Muscle of back (tissue), 11 donors: Measurements from ENCODE around the gene FRAS1. TPM values are rescaled to one million over a fixed set of nuclear protein-coding genes. Genes with fewer than 3 reads are reported as not detected.
"Not testable (repeated sequence)": the region's sequence is repeated elsewhere in the genome, so short reads cannot be mapped to it uniquely, and the experiment has no call there.

Experiments
- DNase-seq, 3 donors: peaks; one replicate each; pipeline versions ENCODE4 v3.0.0 to v3.0.0-alpha.2; 2013
- polyA plus RNA-seq, 10 donors: library from polyadenylated mRNA; unstranded; fragments of 120-200 nt; gene quantifications; one replicate each; pipeline ENCODE4 v1.2.1, GENCODE V29; 2013; ENCODE audit not compliant: insufficient read length in 10 of 10

FRAS1 gene
- polyA plus RNA-seq, 10 donors: 3.6 to 14.0 (median 7.2) TPM

- no peak for DNase-seq
Observed at GRCh38 chr4:78545275-78546246, 488.4 kb downstream of the FRAS1 start.

DNA sequence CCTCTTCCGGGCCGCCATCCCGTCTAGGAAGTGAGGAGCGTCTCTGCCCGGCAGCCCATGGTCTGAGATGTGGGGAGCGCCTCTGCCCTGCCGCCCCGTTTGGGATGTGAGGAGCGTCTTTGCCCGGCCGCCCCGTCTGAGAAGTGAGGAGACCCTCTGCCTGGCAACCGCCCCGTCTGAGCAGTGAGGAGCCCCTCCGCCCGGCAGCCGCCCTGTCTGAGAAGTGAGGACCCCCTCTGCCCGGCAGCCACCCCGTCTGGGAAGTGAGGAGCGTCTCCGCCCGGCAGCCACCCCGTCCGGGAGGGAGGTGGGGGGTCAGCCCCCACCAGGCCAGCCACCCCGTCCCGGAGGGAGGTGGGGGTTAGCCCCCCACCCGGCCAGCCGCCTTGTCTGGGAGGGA lies 490.8 kb downstream of the FRAS1 start:
- DNase-seq: not testable (repeated sequence)

- not testable (repeated sequence) for DNase-seq
Observed at GRCh38 chr4:78548889-78549288, 491.8 kb downstream of the FRAS1 start.

GRCh38 chr4:78551420-78552351 lies 494.6 kb downstream of the FRAS1 start, which contains the start of gene ANXA3:
Gene ANXA3, plus strand, starts transcription at chr4:78551770. Its CDS starts 2,704 bp downstream, at chr4:78554474.
- DNase-seq: peak in 2 of 3 donors; percentile 20 to 63

DNA sequence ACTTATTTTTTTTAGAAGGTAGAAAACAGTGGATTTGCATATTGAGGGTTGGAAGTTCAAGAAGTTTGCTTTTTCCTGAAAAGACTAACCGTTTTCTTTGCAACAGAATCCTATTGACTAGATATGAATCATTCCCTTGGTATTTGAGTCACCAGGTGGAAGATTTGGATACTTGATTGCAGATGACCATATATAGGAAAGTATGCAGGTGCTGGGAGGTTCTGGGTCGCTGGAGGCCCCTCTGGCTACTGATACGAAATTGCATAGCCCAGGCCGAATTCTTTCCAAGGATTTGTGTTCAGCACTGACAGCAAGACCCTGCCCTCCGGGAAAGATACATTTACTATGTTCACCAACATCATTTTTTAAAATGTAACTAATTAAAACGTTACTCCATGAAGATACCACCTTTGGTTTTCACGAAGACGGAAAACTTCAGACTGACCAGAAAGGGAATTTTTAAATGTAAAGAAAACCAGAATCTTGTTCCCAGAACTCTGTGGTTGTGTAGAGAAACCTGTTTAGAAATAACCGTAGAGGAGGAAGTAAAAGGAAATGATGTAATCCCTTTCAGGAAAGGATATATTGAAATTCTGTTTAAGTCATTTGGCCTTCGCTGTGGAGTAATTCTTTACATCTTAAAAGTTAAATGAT lies 495.4 kb downstream of the FRAS1 start:
- DNase-seq: peak in 1 of 3 donors; percentile 10

- DNase-seq: no peak
Observed at GRCh38 chr4:78553043-78553396, 495.9 kb downstream of the FRAS1 start.

DNA sequence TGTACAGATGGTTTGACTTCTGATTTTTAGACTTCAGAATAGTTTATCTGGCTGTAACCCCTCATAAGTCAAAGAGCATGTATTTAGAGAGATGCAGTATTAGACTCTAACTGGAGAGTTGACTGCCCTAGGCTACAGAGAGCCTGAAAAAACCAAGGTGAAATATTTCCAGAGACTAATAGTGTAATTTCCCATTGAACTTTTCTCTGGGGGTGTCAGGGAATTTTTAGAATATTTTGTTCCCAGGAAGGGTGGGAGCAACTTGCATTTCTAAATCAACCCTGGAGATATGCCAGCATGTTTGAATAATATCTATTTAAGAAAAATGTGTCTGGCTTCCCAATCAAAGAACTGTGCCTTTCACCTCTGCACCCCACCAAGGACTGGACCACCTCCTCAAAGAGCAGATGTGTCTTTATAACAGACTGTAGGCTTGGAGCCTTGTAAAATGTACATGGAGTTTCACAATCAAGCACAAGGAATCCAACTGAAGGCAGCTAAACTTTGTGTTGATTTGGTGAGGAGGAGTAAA lies 496.5 kb downstream of the FRAS1 start:
- DNase-seq: no peak

- DNase-seq: no peak
Observed at GRCh38 chr4:78556665-78557064, 499.5 kb downstream of the FRAS1 start.

DNA sequence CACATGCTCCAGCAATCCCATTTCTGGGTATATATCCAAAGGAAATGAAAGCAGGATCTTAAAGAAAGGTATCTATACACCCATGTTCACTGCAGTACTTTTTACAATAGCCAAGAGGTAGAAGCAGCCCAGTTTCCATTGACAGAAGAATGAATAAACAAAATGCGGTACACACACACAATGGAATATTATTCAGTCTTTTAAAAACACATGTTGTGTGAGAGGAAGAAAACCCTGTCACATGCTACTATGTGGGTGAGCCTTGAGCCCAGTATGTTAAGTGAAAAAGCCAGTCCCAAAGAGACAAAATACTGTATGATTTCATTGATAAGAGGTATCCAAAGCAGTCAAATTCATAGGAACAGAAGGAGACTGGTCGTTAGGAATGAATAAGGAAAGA lies 500.7 kb downstream of the FRAS1 start:
- no peak for DNase-seq

DNA sequence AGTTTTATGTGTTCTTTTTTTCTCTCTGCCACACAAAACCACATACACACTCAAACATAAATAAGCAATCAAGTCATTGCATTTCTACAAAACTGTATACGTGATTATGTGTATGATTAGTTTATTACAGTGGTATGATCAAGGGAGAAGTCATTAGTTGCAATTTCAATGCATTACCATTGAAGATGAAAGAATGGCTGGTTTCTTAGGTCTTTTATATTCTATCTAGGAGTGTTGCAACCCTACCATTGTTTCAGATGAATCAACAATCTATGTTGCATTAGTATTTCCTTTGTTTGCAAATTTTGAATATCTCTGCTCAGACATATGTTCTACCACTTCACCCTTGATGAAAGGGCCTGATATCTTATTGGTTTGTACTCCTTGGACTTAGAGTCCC lies 501.3 kb downstream of the FRAS1 start:
- no peak for DNase-seq

DNA sequence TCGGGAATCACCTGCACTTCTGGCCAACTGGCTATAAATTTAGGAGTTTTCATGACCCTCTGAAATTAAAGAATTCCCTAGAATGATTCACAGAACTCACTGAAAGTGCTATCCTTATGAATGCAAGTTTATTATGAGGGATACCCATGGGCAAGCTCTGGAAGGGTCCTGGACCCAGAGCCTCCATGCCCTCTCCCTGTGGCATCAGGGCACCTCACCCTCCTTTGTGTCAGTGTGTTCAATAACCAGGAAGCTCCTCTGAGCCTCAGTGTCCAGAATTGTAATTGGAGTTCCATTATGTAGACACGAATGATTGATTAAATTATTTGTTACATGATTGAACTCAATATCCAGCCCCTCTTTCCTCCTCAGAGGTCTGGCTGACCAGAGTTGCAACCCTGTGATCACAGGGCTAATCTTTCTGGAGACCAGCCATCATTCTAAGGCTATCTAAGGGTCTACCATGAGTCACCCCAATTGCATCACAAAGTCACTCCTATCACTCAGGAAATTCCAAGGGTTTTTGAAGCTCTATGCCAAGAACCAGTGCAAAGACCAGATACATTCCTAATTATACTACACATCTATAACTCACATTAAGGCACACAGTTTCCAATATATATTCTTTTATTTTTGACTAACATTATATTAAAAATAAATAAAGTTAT lies 503.3 kb downstream of the FRAS1 start:
- peak in 1 of 3 donors; percentile 76 for DNase-seq

GRCh38 chr4:78561677-78562076 lies 504.6 kb downstream of the FRAS1 start:
- peak; percentile 7 to 48 (median 27) for DNase-seq

- no peak for DNase-seq
Observed at GRCh38 chr4:78562687-78563086, 505.6 kb downstream of the FRAS1 start.

- DNase-seq: peak in 1 of 3 donors; percentile 40
Observed at GRCh38 chr4:78565971-78566372, 508.8 kb downstream of the FRAS1 start.

GRCh38 chr4:78566834-78567499 lies 509.8 kb downstream of the FRAS1 start:
- no peak for DNase-seq

GRCh38 chr4:78567500-78568060 lies 510.5 kb downstream of the FRAS1 start:
- DNase-seq: no peak

GRCh38 chr4:78568640-78569305 lies 511.6 kb downstream of the FRAS1 start:
- no peak for DNase-seq

- DNase-seq: peak; percentile 61 to 81 (median 70)
Observed at GRCh38 chr4:78569306-78569821, 512.2 kb downstream of the FRAS1 start.

DNA sequence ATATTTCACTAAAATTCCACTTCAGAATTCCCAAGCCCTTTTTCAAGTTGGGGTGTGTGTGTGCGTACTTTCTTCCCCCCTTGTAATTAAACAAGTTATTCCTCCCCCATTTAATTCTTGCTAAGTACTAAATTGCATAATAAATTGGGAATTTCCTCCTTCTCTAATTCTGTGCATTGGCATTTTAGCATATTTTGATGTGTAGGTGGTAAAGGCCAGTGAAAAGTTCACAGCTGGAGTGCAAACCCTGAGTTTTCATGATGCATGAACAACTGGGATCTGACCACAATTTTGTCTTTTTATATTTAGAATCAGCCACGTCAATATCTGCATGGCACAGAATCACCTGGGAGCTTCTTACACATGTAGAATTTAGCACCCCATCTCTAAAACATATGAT lies 513.0 kb downstream of the FRAS1 start:
- DNase-seq: no peak
